Upper lobe of right lung (tissue), 1 donor: Measurements from ENCODE around the gene MAP4K4. TPM values are rescaled to one million over a fixed set of nuclear protein-coding genes. Genes with fewer than 3 reads are reported as not detected.

Source experiments
- ATAC-seq: fragments of 200-7000 bp; cut with Tn5 transposase; one replicate; pipeline ENCODE4 v1.9.1; 2020; ENCODE audit warnings: mild to moderate bottlenecking, moderate library complexity
- DNase-seq: peaks from one replicate; pipeline ENCODE4 v3.0.0-alpha.2; 2020
- H3K27ac ChIP-seq: fragments of 200-600 bp; one replicate; pipeline ENCODE4 v1.8.0; 2022
- H3K27me3 ChIP-seq: fragments of 200-600 bp; one replicate; pipeline ENCODE4 v1.8.0; 2022; ENCODE audit warnings: mild to moderate bottlenecking
- H3K36me3 ChIP-seq: fragments of 200-600 bp; one replicate; pipeline ENCODE4 v1.8.0; 2022
- H3K4me1 ChIP-seq: fragments of 200-600 bp; one replicate; pipeline ENCODE4 v1.8.0; 2022
- H3K4me3 ChIP-seq: fragments of 200-600 bp; one replicate; pipeline ENCODE4 v1.8.0; 2022; ENCODE audit warnings: mild to moderate bottlenecking
- H3K9me3 ChIP-seq: fragments of 200-600 bp; one replicate; pipeline ENCODE4 v1.8.0; 2022
- CTCF ChIP-seq: fragments of 200-600 bp; IDR thresholded peaks from one replicate; pipeline ENCODE4 v1.8.0; 2022; ENCODE audit warnings: antibody characterized with exemption
- intact Hi-C: fragments of 100-400 bp; cut with DNase I; formaldehyde crosslinking; loops from one replicate; pipeline ENCODE4 v1.11.0; 2022
- total RNA-seq: library from RNA; stranded (reverse); fragmentation: NEBNext Ultra II Directional; extraction: Animal tissue kit (Norgen Biotek cat#: 25700); gene quantifications from one replicate; pipeline ENCODE4 v1.2.1, GENCODE V29; 2021
- donor health status: DM: no; HTN: yes; CAD: no; lungs with severe emphysema.

MAP4K4 gene
- total RNA-seq, 1 donor from 2014 or later, result 88.7 TPM

GRCh38 chr2:101899871-101900270, 202.4 kb downstream of the MAP4K4 start:
- TF ChIP-seq CTCF, result no peak
- Histone ChIP-seq H3K9me3 (no peaks in the 10 kb centered on the region), H3K4me3 (no peak overlapping the region), H3K4me1 (no peaks in the 10 kb centered on the region), H3K27ac (no peak overlapping the region), H3K36me3 (peaks cover 5% of the 10 kb centered on the region), H3K27me3 (no peaks in the 10 kb centered on the region)
- ATAC-seq (no peak), DNase-seq (no peak)
- intact Hi-C loops, result no loop called here

DNA sequence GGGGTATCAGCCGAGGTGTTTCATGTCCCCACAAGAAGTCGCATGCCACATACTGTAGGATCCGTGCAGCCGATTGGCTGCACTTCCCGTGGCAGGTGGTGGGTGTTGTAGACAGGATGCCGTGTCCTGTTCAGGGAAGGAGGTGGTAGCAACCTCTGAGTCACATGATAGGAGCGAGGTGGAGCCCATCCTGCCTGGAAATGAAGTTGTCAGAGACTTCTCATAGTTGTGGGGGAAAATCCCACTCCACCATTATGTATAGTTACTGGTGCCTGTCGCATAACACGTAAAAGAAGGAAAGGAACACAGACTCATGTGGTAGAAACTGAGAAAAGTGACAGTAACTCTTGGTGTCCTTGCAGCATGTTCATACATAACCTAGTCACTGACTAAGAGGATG, 202.9 kb downstream of the MAP4K4 start:
- no peaks in the 10 kb centered on the region for H3K27me3 ChIP-seq
- DNase-seq (no peak), ATAC-seq (peak; percentile 20)
- no peaks in the 10 kb centered on the region for H3K4me1 ChIP-seq
- intact Hi-C loops, result no loop called here
- H3K36me3 ChIP-seq, result no peaks in the 10 kb centered on the region
- no peaks in the 10 kb centered on the region for H3K9me3 ChIP-seq
- no peak for TF ChIP-seq CTCF
- no peak overlapping the region for H3K4me3 ChIP-seq
- no peak overlapping the region for H3K27ac ChIP-seq

GRCh38 chr2:101901241-101901640, 203.7 kb downstream of the MAP4K4 start:
- no peaks in the 10 kb centered on the region for H3K4me1 ChIP-seq
- no peaks in the 10 kb centered on the region for H3K27me3 ChIP-seq
- no peaks in the 10 kb centered on the region for H3K9me3 ChIP-seq
- no peak for ATAC-seq
- H3K4me3 ChIP-seq, result no peak overlapping the region
- no peak overlapping the region for H3K27ac ChIP-seq
- intact Hi-C loops, result no loop called here
- no peaks in the 10 kb centered on the region for H3K36me3 ChIP-seq
- TF ChIP-seq CTCF, result no peak
- DNase-seq, result no peak

DNA sequence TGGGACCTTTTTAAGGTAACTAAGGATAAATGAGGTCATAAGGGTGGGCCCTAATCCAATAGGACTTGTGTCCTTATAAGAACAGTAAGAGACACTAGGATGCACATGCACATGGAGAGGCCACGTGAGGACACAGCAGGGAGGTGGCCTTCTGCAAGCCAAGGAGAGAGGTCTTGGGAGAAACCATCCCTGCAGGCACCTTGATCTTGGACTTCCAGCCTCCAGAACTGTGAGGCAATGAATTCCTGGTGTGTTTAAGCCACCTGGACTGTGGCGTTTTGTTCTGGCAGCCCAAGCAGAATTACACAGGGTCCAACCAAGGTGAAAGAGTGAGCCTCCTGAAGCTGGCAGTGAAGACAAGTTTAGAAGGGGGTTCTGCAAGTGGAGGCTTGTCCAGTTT, 204.7 kb downstream of the MAP4K4 start:
- H3K36me3 ChIP-seq, result no peaks in the 10 kb centered on the region
- no peak for DNase-seq
- no peaks in the 10 kb centered on the region for H3K4me1 ChIP-seq
- TF ChIP-seq CTCF, result no peak
- no peak for ATAC-seq
- H3K27me3 ChIP-seq, result no peaks in the 10 kb centered on the region
- intact Hi-C loops, result no loop called here
- no peak overlapping the region for H3K4me3 ChIP-seq
- no peaks in the 10 kb centered on the region for H3K9me3 ChIP-seq
- H3K27ac ChIP-seq, result no peak overlapping the region

- DNase-seq (no peak), ATAC-seq (no peak)
- Histone ChIP-seq H3K9me3 (peaks cover 8% of the 10 kb centered on the region), H3K4me1 (no peaks in the 10 kb centered on the region), H3K36me3 (no peaks in the 10 kb centered on the region), H3K27ac (no peak overlapping the region), H3K4me3 (no peak overlapping the region), H3K27me3 (no peaks in the 10 kb centered on the region)
- intact Hi-C loops, result no loop called here
- TF ChIP-seq CTCF, result no peak
Measured at GRCh38 chr2:101904916-101905315, 207.4 kb downstream of the MAP4K4 start.

DNA sequence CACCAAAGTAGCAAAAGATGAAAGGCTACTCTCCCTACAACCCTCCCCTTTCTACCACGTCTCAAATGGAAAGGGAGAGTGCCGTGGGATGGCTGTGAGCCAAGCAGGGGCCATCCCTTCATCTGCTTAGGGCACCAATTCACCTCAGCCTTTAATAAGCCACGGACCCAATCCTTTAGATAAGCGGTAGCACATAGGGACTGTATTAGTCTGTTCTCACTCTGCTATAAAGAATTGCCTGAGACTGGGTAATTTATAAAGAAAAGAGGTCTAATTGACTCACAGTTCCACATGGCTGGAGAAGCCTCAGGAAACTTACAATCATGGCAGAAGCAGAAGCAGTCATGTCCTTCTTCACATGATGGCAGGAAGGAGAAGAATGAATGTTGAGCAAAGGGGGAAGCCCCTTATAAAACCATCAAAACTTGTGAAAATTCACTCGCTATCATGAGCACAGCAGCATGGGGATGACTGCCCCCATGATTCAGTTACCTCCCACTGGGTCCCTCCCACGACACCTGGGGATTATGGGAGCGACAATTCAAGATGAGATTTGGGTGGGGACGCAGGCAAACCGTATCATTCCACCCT, 208.3 kb downstream of the MAP4K4 start:
- H3K4me1 ChIP-seq, result no peaks in the 10 kb centered on the region
- intact Hi-C loops, result no loop called here
- no peak overlapping the region for H3K4me3 ChIP-seq
- no peak for DNase-seq
- no peaks in the 10 kb centered on the region for H3K27me3 ChIP-seq
- H3K36me3 ChIP-seq, result no peaks in the 10 kb centered on the region
- no peak for TF ChIP-seq CTCF
- no peak for ATAC-seq
- peaks cover 10% of the 10 kb centered on the region for H3K9me3 ChIP-seq
- no peak overlapping the region for H3K27ac ChIP-seq
